Loucy (cell line): ENCODE results near the gene ATG10.
"Not testable (repeated sequence)": the region's sequence is repeated elsewhere in the genome, so short reads cannot be mapped to it uniquely, and the experiment has no call there.

Source experiments
- H2AFZ ChIP-seq: fragments of 200-600 bp; sonication (generic); 2 replicates; pipeline ENCODE4 v1.6.0; 2016; ENCODE audit warnings: antibody characterized with exemption, mild to moderate bottlenecking, low read length, moderate library complexity
- H3F3A ChIP-seq: fragments of 200-600 bp; 2 replicates; pipeline ENCODE4 v1.6.0; 2016; ENCODE audit warnings: antibody characterized with exemption, low read depth, mild to moderate bottlenecking
- H3K27me3 ChIP-seq: fragments of 200-600 bp; sonication (generic); 2 replicates; pipeline ENCODE4 v1.6.1; 2014; ENCODE audit warnings: low read length, mild to moderate bottlenecking; ENCODE audit not compliant: insufficient read depth, poor library complexity, severe bottlenecking
- H3K36me3 ChIP-seq: fragments of 200-600 bp; sonication (generic); 2 replicates; pipeline ENCODE4 v1.6.1; 2016; ENCODE audit warnings: low read length; ENCODE audit not compliant: insufficient read depth
- H3K4me1 ChIP-seq: fragments of 200-600 bp; sonication (generic); 2 replicates; pipeline ENCODE4 v1.5.1; 2014; ENCODE audit warnings: low read length, mild to moderate bottlenecking; ENCODE audit not compliant: insufficient read depth, poor library complexity, severe bottlenecking
- H3K4me2 ChIP-seq: fragments of 200-600 bp; sonication (generic); 2 replicates; pipeline ENCODE4 v1.6.0; 2014; ENCODE audit warnings: antibody characterized with exemption, low read length, low read depth, mild to moderate bottlenecking; ENCODE audit not compliant: poor library complexity, severe bottlenecking
- H3K4me3 ChIP-seq: fragments of 200-600 bp; sonication (generic); 2 replicates; pipeline ENCODE4 v1.5.1; 2014; ENCODE audit warnings: low read length, mild to moderate bottlenecking, mixed read lengths; ENCODE audit not compliant: poor library complexity, severe bottlenecking
- H3K79me2 ChIP-seq: fragments of 200-600 bp; sonication (generic); 2 replicates; pipeline ENCODE4 v1.6.1; 2014; ENCODE audit warnings: low read length; ENCODE audit not compliant: insufficient read depth
- H3K9ac ChIP-seq: fragments of 200-600 bp; sonication (generic); 2 replicates; pipeline ENCODE4 v1.6.0; 2014; ENCODE audit warnings: mild to moderate bottlenecking, low read depth, low read length, moderate library complexity; ENCODE audit not compliant: poor library complexity, severe bottlenecking
- H3K9me2 ChIP-seq: fragments of 200-600 bp; sonication (generic); replicated peaks from 2 replicates; pipeline ENCODE4 v1.6.1; 2016; ENCODE audit warnings: low read depth, low read length, mixed read lengths
- H3K9me3 ChIP-seq: fragments of 200-600 bp; sonication (generic); 2 replicates; pipeline ENCODE4 v1.6.1; 2014; ENCODE audit warnings: mild to moderate bottlenecking, antibody characterized with exemption, low read length, low read depth; ENCODE audit not compliant: insufficient read depth
- H4K20me1 ChIP-seq: fragments of 200-600 bp; sonication (generic); 2 replicates; pipeline ENCODE4 v1.6.0; 2014; ENCODE audit warnings: antibody characterized with exemption, low read length, mild to moderate bottlenecking; ENCODE audit not compliant: insufficient read depth, poor library complexity, severe bottlenecking
- EZH2phosphoT487 ChIP-seq: fragments of 200-600 bp; IDR thresholded peaks from 2 replicates; pipeline ENCODE4 v1.6.1; 2018; ENCODE audit warnings: antibody characterized with exemption, mild to moderate bottlenecking, moderate library complexity, borderline replicate concordance
- TF ChIP-seq, protein P1 (sequence below): fragments of 200-600 bp; sonication (generic); conservative IDR thresholded peaks from 2 replicates; pipeline ENCODE4 v1.5.1; 2014; ENCODE audit warnings: mild to moderate bottlenecking, antibody characterized with exemption, low read length

Gene ATG10

GRCh38 chr5:82022499-82022898 lies 50.7 kb downstream of the ATG10 start:
- Histone ChIP-seq H3K4me3 (no peak overlapping the region), H3K9me2 (no peaks in the 10 kb centered on the region), H3K79me2 (no peaks in the 10 kb centered on the region)

DNA sequence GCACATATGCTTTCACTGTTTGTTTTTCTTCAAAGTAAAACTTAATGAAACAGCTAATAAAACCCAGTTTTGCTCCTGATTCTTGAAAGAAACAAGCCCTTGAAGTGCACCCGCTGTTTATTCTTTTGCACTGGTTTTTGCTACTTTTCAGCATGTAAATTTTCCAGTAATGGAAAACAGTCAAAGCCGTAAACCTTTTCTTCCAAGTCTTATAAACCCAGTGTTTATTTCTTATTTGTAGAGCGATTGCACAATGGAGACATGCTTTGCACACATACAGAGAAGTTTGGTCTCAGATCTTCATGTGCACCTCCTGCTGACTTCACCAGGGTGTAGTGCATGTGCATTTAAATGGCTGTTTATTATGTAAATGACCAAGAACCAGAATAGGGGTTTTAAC lies 51.8 kb downstream of the ATG10 start:
- Histone ChIP-seq H3K27me3 (no peaks in the 10 kb centered on the region), H3K4me3 (no peak overlapping the region), H3K9me3 (no peaks in the 10 kb centered on the region), H2AFZ (no peak overlapping the region), H3K36me3 (no peaks in the 10 kb centered on the region), H3F3A (no peaks in the 10 kb centered on the region), H3K79me2 (no peaks in the 10 kb centered on the region), H3K9ac (no peak overlapping the region), H3K4me2 (no peak overlapping the region), H3K9me2 (no peaks in the 10 kb centered on the region), H3K4me1 (peaks cover 10% of the 10 kb centered on the region), H4K20me1 (no peaks in the 10 kb centered on the region)
- TF ChIP-seq, protein P1, sequence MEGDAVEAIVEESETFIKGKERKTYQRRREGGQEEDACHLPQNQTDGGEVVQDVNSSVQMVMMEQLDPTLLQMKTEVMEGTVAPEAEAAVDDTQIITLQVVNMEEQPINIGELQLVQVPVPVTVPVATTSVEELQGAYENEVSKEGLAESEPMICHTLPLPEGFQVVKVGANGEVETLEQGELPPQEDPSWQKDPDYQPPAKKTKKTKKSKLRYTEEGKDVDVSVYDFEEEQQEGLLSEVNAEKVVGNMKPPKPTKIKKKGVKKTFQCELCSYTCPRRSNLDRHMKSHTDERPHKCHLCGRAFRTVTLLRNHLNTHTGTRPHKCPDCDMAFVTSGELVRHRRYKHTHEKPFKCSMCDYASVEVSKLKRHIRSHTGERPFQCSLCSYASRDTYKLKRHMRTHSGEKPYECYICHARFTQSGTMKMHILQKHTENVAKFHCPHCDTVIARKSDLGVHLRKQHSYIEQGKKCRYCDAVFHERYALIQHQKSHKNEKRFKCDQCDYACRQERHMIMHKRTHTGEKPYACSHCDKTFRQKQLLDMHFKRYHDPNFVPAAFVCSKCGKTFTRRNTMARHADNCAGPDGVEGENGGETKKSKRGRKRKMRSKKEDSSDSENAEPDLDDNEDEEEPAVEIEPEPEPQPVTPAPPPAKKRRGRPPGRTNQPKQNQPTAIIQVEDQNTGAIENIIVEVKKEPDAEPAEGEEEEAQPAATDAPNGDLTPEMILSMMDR = no peak
- TF ChIP-seq EZH2phosphoT487 = no peak

More at GRCh38 chr5:82022499-82022898, 50.7 kb downstream of the ATG10 start:
- Histone ChIP-seq H3K27me3 (no peaks in the 10 kb centered on the region), H3K36me3 (no peaks in the 10 kb centered on the region), H2AFZ (no peak overlapping the region), H4K20me1 (no peaks in the 10 kb centered on the region), H3K9me3 (no peaks in the 10 kb centered on the region), H3K4me1 (peaks cover 19% of the 10 kb centered on the region), H3K9ac (no peak overlapping the region), H3F3A (no peaks in the 10 kb centered on the region), H3K4me2 (no peak overlapping the region)
- TF ChIP-seq EZH2phosphoT487 = no peak
- TF ChIP-seq, protein P1 = no peak

GRCh38 chr5:82031220-82032119 lies 59.6 kb downstream of the ATG10 start:
- H3K9me3 ChIP-seq = no peaks in the 10 kb centered on the region
- no peak overlapping the region for H3K4me3 ChIP-seq
- no peak overlapping the region for H3K9ac ChIP-seq

GRCh38 chr5:82042894-82043293 lies 71.1 kb downstream of the ATG10 start:
- not testable (repeated sequence) for H2AFZ ChIP-seq, H4K20me1 ChIP-seq, H3K9me2 ChIP-seq, H3F3A ChIP-seq, H3K79me2 ChIP-seq, H3K4me2 ChIP-seq, H3K4me1 ChIP-seq, H3K4me3 ChIP-seq, H3K36me3 ChIP-seq, H3K27me3 ChIP-seq, H3K9ac ChIP-seq
- H3K9me3 ChIP-seq = peaks cover 11% of the 10 kb centered on the region; the same call in 1 of the 2 replicates

More at GRCh38 chr5:82031220-82032119, 59.6 kb downstream of the ATG10 start:
- Histone ChIP-seq H4K20me1 (no peaks in the 10 kb centered on the region), H2AFZ (no peak overlapping the region), H3K79me2 (no peaks in the 10 kb centered on the region), H3K36me3 (no peaks in the 10 kb centered on the region), H3F3A (no peaks in the 10 kb centered on the region), H3K27me3 (no peaks in the 10 kb centered on the region), H3K4me1 (no peaks in the 10 kb centered on the region), H3K9me2 (no peaks in the 10 kb centered on the region), H3K4me2 (no peak overlapping the region)
- TF ChIP-seq, protein P1 = no peak
- no peak for TF ChIP-seq EZH2phosphoT487
